SK-N-MC (cell line): ENCODE measurements around the gene CCDC9.
"Not testable (repeated sequence)": the region's sequence is repeated elsewhere in the genome, so short reads cannot be mapped to it uniquely, and the experiment has no call there.

ENCODE experiments used
- DNase-seq: peaks from one replicate; pipeline ENCODE4 v3.0.0-alpha.2; 2011; ENCODE audit warnings: low read depth, low spot score
- H3K27ac ChIP-seq: fragments of 200-600 bp; sonication (generic); 2 replicates; pipeline ENCODE4 v1.5.1; 2016; ENCODE audit warnings: mixed run types
- H3K36me3 ChIP-seq: fragments of 200-600 bp; sonication (generic); 2 replicates; pipeline ENCODE4 v1.6.1; 2017; ENCODE audit warnings: antibody characterized with exemption, low read length, mixed read lengths; ENCODE audit not compliant: insufficient read depth
- H3K4me3 ChIP-seq: fragments of 200-600 bp; sonication (generic); 2 replicates; pipeline ENCODE4 v1.5.1; 2016
- H3K9ac ChIP-seq: fragments of 200-600 bp; sonication (generic); 2 replicates; pipeline ENCODE4 v1.8.0; 2017; ENCODE audit warnings: mixed run types, mixed read lengths; ENCODE audit not compliant: insufficient read length
- H3K9me3 ChIP-seq: fragments of 200-600 bp; sonication (generic); 2 replicates; pipeline ENCODE4 v1.6.1; 2017; ENCODE audit warnings: low read depth, mild to moderate bottlenecking, antibody characterized with exemption, low read length, moderate library complexity, mixed read lengths
- EZH2 ChIP-seq: fragments of 200-600 bp; sonication (generic); IDR thresholded peaks from one replicate; pipeline ENCODE4 v1.6.1; 2017; ENCODE audit warnings: antibody characterized with exemption
- FOXP2 ChIP-seq: optimal IDR thresholded peaks from 2 replicates; pipeline ENCODE3; 2011; ENCODE audit warnings: mild to moderate bottlenecking, moderate library complexity; ENCODE audit not compliant: insufficient read depth; ENCODE audit errors: extremely low read length, control extremely low read depth
- POLR2AphosphoS5 ChIP-seq: IDR thresholded peaks from 2 replicates; pipeline ENCODE4 v1.6.1; 2012; ENCODE audit warnings: mild to moderate bottlenecking, low read depth, low read length, borderline replicate concordance

CCDC9 gene

DNA sequence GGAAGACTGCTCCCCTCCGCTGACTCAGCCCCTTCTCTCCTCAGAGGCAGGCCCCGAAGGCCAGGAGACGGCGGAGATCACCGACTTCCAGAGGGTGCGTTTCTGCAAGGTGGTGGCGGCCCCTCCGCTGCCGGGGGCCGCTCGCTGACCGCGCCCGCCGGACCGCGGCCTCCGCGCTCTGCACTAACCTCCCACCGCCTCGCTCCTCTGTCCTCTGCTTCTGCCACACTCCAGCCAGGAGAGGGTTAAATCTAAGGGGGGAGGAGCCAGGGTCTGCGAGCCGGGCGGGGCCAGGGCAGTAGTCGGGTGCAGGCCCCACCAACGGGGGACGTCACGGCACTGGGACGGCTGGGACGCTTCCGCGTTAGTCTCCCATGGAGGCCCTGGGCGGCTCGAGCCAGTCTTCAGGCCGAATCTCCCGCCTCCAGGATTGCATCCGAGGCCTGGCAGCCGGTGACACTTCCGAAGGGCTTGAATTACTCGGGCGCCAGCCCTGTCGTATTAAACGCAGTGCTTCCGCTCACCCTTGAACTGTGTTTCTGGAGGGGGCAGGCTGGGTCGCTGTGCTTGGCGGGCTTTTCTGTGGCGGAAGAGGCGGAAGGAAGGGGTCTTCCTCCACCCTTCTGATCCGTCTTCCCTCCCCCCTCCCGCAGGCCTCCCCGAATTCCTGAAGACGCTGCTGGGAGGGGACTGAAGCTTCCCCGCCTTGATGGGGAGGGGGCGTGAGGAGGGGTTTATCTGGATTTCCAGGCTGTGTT lies 17.2 kb downstream of the CCDC9 start:
- TF ChIP-seq EZH2 (no peak), POLR2AphosphoS5 (peak; percentile 54; the same call in 1 of the 2 replicates)
- peak; percentile 26 for DNase-seq
- no peaks in the 10 kb centered on the region; the same call in 1 of the 2 replicates for H3K36me3 ChIP-seq
- H3K9ac ChIP-seq, result peak overlapping the region; percentile 84
- H3K27ac ChIP-seq, result peak overlapping the region; percentile 93
- H3K4me3 ChIP-seq, result peak overlapping the region; percentile 86
- H3K9me3 ChIP-seq, result no peaks in the 10 kb centered on the region

DNA sequence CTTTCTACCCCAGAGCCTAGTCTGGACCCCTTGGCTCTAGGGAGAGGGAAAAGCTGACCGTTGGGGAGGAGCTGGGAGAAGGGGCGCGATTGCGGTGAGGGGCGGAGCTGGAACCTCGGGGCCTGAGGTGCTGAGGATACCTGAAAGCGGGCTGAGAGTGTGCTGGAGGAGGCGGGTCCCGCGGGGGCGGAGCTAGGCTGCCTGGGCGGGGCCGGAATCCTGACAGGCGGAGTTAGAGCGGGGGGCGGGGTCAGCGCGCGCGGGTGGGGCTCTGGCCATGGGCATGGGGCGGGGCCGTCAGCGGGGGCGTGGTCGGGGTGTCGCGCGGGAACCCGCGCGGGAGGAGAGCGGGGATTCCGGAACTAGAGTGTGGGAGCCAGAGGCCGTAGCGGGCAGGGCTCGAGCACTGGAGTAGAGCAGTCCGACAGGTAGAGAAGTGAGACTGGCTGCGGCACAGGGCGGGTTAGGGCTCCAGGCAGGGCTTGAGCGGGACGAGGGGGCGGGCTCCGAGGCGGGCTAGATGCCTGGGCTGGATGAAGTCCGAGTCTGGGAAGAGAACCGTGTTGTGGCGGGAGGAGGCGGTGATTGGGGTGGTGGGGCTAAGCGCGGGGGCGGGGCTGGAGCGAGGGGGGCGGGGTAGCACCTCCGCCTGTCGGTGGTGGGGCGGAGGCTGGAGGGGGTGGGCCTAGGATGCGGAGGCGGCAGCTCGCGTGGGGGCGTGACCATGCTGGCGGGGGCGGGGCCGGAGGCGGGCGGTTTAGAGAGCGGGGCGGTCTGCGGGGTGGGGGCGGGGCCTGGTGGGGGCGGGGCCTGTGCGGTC lies 18.0 kb downstream of the CCDC9 start, which contains the start of gene INAFM1:
INAFM1 (plus strand) TSS at position 815 of the 820 bp plus-strand sequence. CDS start 35 bp downstream, outside the sequence.
- Histone ChIP-seq H3K27ac (peak within 1 kb of the TSS; percentile 98), H3K9me3 (no peaks in the 10 kb centered on the region), H3K36me3 (no peaks in the 10 kb centered on the region; the same call in 1 of the 2 replicates), H3K4me3 (peak within 1 kb of the TSS; percentile 86), H3K9ac (peak within 1 kb of the TSS; percentile 91)
- no peak for TF ChIP-seq FOXP2
- TF ChIP-seq EZH2, result no peak
- peak; percentile 63; the same call in 1 of the 2 replicates for TF ChIP-seq POLR2AphosphoS5
- peak; percentile 57 for DNase-seq

DNA sequence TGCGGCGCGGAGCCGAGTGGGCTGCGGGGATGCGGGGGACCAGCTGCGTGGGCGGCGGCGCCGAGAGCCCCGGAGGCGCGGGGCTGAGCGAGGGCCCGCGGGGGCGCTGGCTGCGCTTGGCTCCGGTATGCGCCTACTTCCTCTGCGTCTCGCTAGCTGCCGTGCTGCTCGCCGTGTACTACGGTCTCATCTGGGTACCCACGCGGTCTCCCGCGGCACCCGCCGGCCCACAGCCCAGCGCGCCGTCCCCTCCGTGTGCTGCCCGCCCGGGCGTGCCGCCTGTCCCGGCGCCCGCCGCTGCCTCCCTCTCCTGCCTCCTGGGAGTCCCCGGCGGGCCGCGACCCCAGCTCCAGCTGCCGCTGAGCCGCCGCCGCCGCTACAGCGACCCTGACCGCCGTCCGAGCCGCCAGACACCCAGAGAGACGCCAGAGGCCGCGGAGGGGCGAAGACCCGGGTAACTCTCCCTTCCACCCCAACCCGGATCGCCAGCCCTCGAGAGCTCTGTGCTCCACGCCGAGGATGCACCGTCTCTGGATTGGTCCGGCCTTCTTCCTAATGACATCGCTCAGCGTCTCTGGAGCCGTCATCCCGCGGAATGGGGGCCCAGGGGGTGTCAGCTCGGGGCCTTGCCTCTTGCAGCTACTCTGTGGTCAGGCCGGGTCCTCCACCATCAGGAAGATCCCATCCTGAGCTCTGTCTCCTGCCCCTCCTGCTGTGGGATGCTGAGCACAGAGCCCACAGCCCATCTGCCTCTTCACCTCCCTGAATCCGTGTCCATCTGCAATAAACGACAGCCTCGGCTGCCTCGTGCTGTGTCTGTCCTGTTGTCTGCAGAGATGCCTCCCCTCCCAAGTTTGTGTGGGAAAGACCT lies 18.8 kb downstream of the CCDC9 start:
- Histone ChIP-seq H3K27ac (no peak overlapping the region), H3K36me3 (no peaks in the 10 kb centered on the region; the same call in 1 of the 2 replicates), H3K9me3 (no peaks in the 10 kb centered on the region), H3K9ac (peak overlapping the region; percentile 45), H3K4me3 (peak overlapping the region; percentile 76)
- DNase-seq, result no peak
- TF ChIP-seq EZH2 (no peak), FOXP2 (no peak), POLR2AphosphoS5 (no peak)

DNA sequence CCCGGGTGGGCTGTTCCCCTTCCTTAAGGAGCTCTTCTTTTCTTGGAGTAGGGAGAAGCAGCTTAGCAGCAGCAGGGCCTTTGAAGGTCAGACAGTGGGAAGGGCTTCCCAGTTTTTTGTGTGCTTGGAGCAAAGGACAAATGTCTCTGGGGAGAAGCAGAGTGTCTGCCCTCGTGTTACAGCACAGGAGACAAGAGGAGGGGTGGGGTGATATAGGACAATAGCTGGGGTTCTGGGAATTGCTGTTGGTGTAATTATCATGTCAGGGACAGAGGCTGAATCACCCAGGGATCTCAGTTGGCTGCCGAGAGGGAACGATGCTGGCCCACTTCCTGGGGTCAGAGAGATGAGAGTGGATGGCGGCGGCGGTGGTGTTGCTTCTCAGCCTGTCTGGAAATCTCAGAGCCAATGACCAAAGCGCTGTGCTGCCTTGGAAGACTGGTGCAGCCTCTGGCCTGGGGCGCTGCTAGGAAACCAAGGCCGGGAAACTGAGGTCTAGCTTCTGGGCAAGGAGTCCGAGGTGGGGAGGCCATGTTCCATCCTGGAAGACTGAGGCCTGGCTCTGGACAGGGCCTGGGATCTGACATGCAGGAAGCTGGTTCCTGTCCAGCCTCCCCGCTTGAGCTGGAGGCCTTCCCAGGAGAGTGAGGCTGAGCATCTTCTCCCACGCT lies 19.6 kb downstream of the CCDC9 start:
- no peak for DNase-seq
- Histone ChIP-seq H3K9me3 (no peaks in the 10 kb centered on the region), H3K9ac (no peak overlapping the region), H3K4me3 (no peak overlapping the region; the same call in 1 of the 2 replicates), H3K36me3 (no peaks in the 10 kb centered on the region; the same call in 1 of the 2 replicates), H3K27ac (no peak overlapping the region)
- TF ChIP-seq FOXP2 (no peak), POLR2AphosphoS5 (no peak), EZH2 (no peak)

DNA sequence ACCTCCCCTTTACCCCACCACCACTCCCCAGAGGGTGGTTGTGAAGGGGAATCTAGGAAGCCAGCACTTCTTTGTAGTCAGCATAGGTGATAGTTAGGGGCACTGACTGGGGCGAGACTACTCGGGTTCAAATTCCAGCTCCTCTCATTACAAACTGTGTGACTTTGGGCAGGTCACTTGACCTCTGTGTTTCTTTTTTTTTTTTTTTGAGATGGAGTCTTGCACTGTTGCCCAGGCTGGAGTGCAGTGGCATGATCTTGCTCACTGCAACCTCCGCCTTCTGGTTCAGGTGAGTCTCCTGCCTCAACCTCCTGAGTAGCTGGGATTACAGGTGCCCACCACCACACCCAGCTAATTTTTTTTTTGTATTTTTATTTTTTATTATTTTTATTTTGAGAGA lies 20.2 kb downstream of the CCDC9 start:
- H3K9me3 ChIP-seq, DNase-seq, H3K27ac ChIP-seq, H3K9ac ChIP-seq, H3K4me3 ChIP-seq, H3K36me3 ChIP-seq: not testable (repeated sequence)

DNA sequence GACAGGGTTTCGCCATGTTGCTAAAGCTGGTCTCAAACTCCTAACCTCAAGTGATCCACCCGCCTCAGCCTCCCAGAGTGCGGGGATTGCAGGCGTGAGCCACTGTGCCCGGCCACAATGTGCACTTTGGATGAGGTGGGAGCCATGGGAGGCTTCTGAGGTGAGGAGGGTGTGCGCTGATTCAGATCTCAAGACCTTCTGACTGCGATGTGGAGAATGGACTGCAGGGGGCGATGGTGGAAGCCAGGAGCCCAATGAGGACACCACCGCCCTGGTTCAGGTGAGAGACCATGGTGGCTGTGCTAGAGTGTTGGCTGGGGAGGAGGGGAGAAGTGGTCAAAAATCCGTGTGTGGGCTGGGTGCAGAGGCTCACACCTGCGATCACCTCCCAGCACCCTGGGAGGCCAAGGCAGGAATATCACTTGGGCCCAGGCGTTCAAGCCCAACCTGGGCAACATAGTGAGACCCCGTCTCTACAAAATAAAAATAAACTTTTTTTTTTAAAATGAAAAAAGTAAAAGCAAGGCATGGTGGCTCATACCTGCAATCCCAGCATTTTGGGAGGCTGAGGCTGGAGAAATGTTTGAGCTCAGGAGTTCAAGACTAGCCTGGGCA lies 24.0 kb downstream of the CCDC9 start:
- no peak overlapping the region for H3K4me3 ChIP-seq
- H3K9ac ChIP-seq, result no peak overlapping the region
- no peak for DNase-seq
- no peak for TF ChIP-seq POLR2AphosphoS5
- no peak for TF ChIP-seq EZH2
- no peak for TF ChIP-seq FOXP2
- no peak overlapping the region for H3K27ac ChIP-seq
- no peaks in the 10 kb centered on the region for H3K36me3 ChIP-seq
- H3K9me3 ChIP-seq, result no peaks in the 10 kb centered on the region

DNA sequence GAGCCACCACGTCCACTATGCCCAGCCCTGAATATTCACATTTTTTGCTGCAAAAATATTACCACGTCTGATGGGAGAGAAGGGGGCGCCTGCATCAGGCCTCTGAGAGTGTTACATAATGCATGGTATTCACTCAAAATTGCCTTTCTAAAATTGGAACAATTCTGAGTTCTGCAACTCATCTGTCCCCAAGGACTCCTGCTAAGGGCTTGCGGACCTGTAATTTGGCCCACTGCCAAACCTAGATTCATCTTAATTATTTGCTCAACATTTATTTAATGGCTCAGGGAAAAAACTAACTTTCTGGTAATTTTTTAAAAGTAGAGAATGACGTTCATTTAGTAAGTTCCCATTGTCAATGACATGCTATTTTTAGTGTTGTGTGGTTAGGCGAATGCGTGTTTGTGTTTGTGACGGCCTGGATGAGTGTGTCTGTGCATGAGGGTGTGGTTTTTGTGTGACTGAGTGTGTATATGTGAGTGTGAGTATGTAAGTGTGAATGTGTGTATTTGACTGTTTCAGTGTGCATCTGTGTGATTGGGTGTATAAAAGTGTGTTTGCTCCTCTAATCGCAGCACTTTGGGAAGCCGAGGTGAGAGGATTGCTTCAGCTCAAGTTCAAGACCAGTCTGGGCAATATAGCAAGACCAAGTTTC lies 27.2 kb downstream of the CCDC9 start:
- no peaks in the 10 kb centered on the region for H3K36me3 ChIP-seq
- no peak overlapping the region for H3K27ac ChIP-seq
- TF ChIP-seq POLR2AphosphoS5 (no peak), FOXP2 (no peak), EZH2 (no peak)
- H3K9ac ChIP-seq, result no peak overlapping the region
- H3K9me3 ChIP-seq, result no peaks in the 10 kb centered on the region
- no peak for DNase-seq
- no peak overlapping the region for H3K4me3 ChIP-seq
